ENCODE results near the gene PAWR.

PAWR gene

GRCh38 chr12:79682593-79682992, 8.2 kb downstream of the PAWR start:
- Histone ChIP-seq H3K27me3 (peaks cover 78% of the 10 kb centered on the region), H3K9me3 (no peaks in the 10 kb centered on the region; the same call in 1 of the 2 replicates), H3K36me3 (no peaks in the 10 kb centered on the region), H3K4me1 (no peaks in the 10 kb centered on the region), H3K4me3 (ENCODE audit: low read depth, low read length) (no peak overlapping the region)
- DNase-seq: no peak
- no peak for TF ChIP-seq CTCF (IDR thresholded peaks at IDR 0.05; ENCODE audit: low read depth, low read length)

GRCh38 chr12:79681008-79681590, 9.7 kb downstream of the PAWR start:
- H3K4me1 ChIP-seq: no peaks in the 10 kb centered on the region
- H3K36me3 ChIP-seq: no peaks in the 10 kb centered on the region
- H3K27me3 ChIP-seq: peaks cover 72% of the 10 kb centered on the region
- no peak overlapping the region for H3K4me3 ChIP-seq (ENCODE audit: low read depth, low read length)
- no peaks in the 10 kb centered on the region; the same call in 1 of the 2 replicates for H3K9me3 ChIP-seq
- no peak for TF ChIP-seq CTCF (IDR thresholded peaks at IDR 0.05; ENCODE audit: low read depth, low read length)
- no peak for DNase-seq

GRCh38 chr12:79680051-79680450, 10.7 kb downstream of the PAWR start:
- no peaks in the 10 kb centered on the region for H3K4me1 ChIP-seq
- no peak overlapping the region for H3K4me3 ChIP-seq (ENCODE audit: low read depth, low read length)
- TF ChIP-seq CTCF (IDR thresholded peaks at IDR 0.05; ENCODE audit: low read depth, low read length): no peak
- peaks cover 61% of the 10 kb centered on the region for H3K27me3 ChIP-seq
- no peak for DNase-seq
- no peaks in the 10 kb centered on the region for H3K36me3 ChIP-seq
- H3K9me3 ChIP-seq: no peaks in the 10 kb centered on the region; the same call in 1 of the 2 replicates

GRCh38 chr12:79678306-79678705, 12.5 kb downstream of the PAWR start:
- no peaks in the 10 kb centered on the region for H3K4me1 ChIP-seq
- peaks cover 53% of the 10 kb centered on the region for H3K27me3 ChIP-seq
- TF ChIP-seq CTCF (IDR thresholded peaks at IDR 0.05; ENCODE audit: low read depth, low read length): no peak
- DNase-seq: no peak
- no peaks in the 10 kb centered on the region; the same call in 1 of the 2 replicates for H3K9me3 ChIP-seq
- no peak overlapping the region for H3K4me3 ChIP-seq (ENCODE audit: low read depth, low read length)
- H3K36me3 ChIP-seq: no peaks in the 10 kb centered on the region

GRCh38 chr12:79677672-79678071, 13.1 kb downstream of the PAWR start:
- Histone ChIP-seq H3K4me1 (no peaks in the 10 kb centered on the region), H3K27me3 (peaks cover 53% of the 10 kb centered on the region), H3K9me3 (no peaks in the 10 kb centered on the region; the same call in 1 of the 2 replicates), H3K4me3 (ENCODE audit: low read depth, low read length) (no peak overlapping the region), H3K36me3 (no peaks in the 10 kb centered on the region)
- no peak for DNase-seq
- TF ChIP-seq CTCF (IDR thresholded peaks at IDR 0.05; ENCODE audit: low read depth, low read length): no peak

- TF ChIP-seq CTCF (IDR thresholded peaks at IDR 0.05; ENCODE audit: low read depth, low read length): no peak
- no peaks in the 10 kb centered on the region for H3K9me3 ChIP-seq
- DNase-seq: no peak
- H3K27me3 ChIP-seq: peaks cover 52% of the 10 kb centered on the region
- no peak overlapping the region for H3K4me3 ChIP-seq (ENCODE audit: low read depth, low read length)
- H3K36me3 ChIP-seq: no peaks in the 10 kb centered on the region
- no peaks in the 10 kb centered on the region for H3K4me1 ChIP-seq
Observed at GRCh38 chr12:79676579-79676978, 14.2 kb downstream of the PAWR start.
